DMS114 treated with DMSO at 0.1 percent for 48 hours (cell line): ENCODE measurements around the gene TRNAU1AP.
"Not testable (repeated sequence)": the region's sequence is repeated elsewhere in the genome, so short reads cannot be mapped to it uniquely, and the experiment has no call there.

ENCODE experiments used
- DNase-seq: peaks from one replicate; lab custom pipeline; 2025; ENCODE audit not compliant: unreplicated experiment; lab: John Stamatoyannopoulos, UW

TRNAU1AP gene

GRCh38 chr1:28521502-28522164 lies 31.3 kb upstream of the TRNAU1AP start:
- DNase-seq = no peak

GRCh38 chr1:28522537-28522936 lies 30.3 kb upstream of the TRNAU1AP start:
- DNase-seq = not testable (repeated sequence)

GRCh38 chr1:28525002-28525642 lies 27.8 kb upstream of the TRNAU1AP start:
- not testable (repeated sequence) for DNase-seq

GRCh38 chr1:28526886-28527285 lies 26.0 kb upstream of the TRNAU1AP start:
- no peak for DNase-seq

- no peak for DNase-seq
These were observed 22.4 kb upstream of the TRNAU1AP start for GRCh38 chr1:28530456-28530855.

GRCh38 chr1:28534671-28535070 lies 18.2 kb upstream of the TRNAU1AP start:
- no peak for DNase-seq

- no peak for DNase-seq
These were observed 17.7 kb upstream of the TRNAU1AP start for GRCh38 chr1:28535180-28535579.

GRCh38 chr1:28537457-28538199 lies 15.3 kb upstream of the TRNAU1AP start:
- DNase-seq = no peak

- DNase-seq = no peak
These were observed 14.6 kb upstream of the TRNAU1AP start for GRCh38 chr1:28538286-28538685.

GRCh38 chr1:28540651-28541050 lies 12.2 kb upstream of the TRNAU1AP start:
- DNase-seq = no peak

- DNase-seq = not testable (repeated sequence)
These were observed 11.4 kb upstream of the TRNAU1AP start for GRCh38 chr1:28541414-28542015.

- no peak for DNase-seq
These were observed 7.6 kb upstream of the TRNAU1AP start for GRCh38 chr1:28545246-28545628.

- DNase-seq = no peak
These were observed 4.6 kb upstream of the TRNAU1AP start for GRCh38 chr1:28548318-28548717.

- no peak for DNase-seq
These were observed 1.5 kb upstream of the TRNAU1AP start for GRCh38 chr1:28551381-28551780.

- no peak for DNase-seq
These were observed 8.0 kb downstream of the TRNAU1AP start for GRCh38 chr1:28560886-28561285.

- DNase-seq = no peak
These were observed 11.4 kb downstream of the TRNAU1AP start for GRCh38 chr1:28564310-28564709.

GRCh38 chr1:28565040-28565439 lies 12.2 kb downstream of the TRNAU1AP start:
- DNase-seq = no peak

GRCh38 chr1:28565726-28566125 lies 12.8 kb downstream of the TRNAU1AP start:
- no peak for DNase-seq

- no peak for DNase-seq
These were observed 14.0 kb downstream of the TRNAU1AP start for GRCh38 chr1:28566931-28567330.

- DNase-seq = no peak
These were observed 19.0 kb downstream of the TRNAU1AP start for GRCh38 chr1:28571911-28572310.

- DNase-seq = not testable (repeated sequence)
These were observed 20.0 kb downstream of the TRNAU1AP start for GRCh38 chr1:28572891-28573290.

- no peak for DNase-seq
These were observed 20.7 kb downstream of the TRNAU1AP start for GRCh38 chr1:28573564-28573963.
